HG02884 (cell line): ENCODE data around the gene SUN5.
"Not testable (repeated sequence)": the region's sequence is repeated elsewhere in the genome, so short reads cannot be mapped to it uniquely, and the experiment has no call there.

Experiments used
- ATAC-seq: cut with Tn5 transposase; IDR thresholded peaks from one replicate; pipeline ENCODE4 v1.9.1; 2021; ENCODE audit warnings: mild to moderate bottlenecking, moderate library complexity; ENCODE audit not compliant: unreplicated experiment

SUN5 gene

DNA sequence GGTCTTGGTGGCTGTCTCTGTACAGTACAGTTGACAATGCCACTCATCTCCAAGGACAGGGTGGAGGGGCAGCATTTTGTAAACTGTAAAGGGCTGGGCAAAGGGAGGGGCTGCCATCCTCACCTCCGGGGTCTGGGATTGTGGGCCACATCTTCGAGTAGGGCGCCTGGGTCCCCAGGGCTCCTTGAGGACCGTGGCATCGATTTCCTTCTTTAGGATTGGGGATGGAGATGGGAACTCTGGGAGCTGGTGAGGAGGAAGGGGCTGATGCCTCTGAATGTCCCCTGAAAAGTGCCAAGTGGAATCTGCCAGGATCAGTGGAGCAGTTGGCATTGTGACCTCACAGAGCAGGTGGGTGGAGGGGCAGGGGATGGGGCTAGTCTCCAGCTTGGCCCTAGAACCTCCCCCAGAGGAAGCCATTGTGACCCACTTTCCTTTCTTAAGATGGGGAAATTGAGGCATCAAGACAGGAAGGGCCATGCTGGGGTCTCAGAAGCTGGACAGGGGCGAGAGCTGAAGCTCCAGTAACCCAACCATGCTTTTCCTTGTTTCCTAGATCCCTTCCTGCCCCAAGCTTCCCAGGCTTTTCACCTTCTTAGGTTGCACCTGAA, at the start of gene SUN5:
Gene SUN5, minus strand, starts transcription at position 293 of the 611 bp plus-strand sequence. Its CDS starts 93 bp downstream, at position 200.
- no peak for ATAC-seq

GRCh38 chr20:33053291-33054106, 49.3 kb upstream of the SUN5 start, which contains the start of gene BPIFB3:
Gene BPIFB3, plus strand, starts transcription at chr20:33053903. Its CDS starts 1,533 bp downstream, at chr20:33055436.
- no peak for ATAC-seq

GRCh38 chr20:33051333-33051732, 47.1 kb upstream of the SUN5 start:
- ATAC-seq: no peak

DNA sequence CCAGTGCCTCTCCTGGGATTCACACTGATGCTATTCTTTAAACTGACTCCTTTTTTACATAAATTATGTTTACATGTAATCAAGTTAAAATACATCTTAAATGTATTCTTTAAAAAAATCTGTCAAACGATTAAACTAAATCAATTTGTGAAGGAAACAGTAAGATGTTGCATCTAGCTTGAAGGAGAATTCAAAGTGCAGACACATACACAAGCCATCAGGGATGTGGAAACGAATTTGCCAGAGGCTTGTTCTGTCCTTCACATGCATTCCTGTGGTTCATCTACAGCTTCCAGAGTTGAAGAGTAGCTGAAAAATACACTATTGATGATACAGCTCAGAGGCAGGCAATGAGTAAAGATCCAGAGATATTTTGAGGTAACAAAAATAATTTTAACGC, 42.2 kb upstream of the SUN5 start:
- no peak for ATAC-seq

DNA sequence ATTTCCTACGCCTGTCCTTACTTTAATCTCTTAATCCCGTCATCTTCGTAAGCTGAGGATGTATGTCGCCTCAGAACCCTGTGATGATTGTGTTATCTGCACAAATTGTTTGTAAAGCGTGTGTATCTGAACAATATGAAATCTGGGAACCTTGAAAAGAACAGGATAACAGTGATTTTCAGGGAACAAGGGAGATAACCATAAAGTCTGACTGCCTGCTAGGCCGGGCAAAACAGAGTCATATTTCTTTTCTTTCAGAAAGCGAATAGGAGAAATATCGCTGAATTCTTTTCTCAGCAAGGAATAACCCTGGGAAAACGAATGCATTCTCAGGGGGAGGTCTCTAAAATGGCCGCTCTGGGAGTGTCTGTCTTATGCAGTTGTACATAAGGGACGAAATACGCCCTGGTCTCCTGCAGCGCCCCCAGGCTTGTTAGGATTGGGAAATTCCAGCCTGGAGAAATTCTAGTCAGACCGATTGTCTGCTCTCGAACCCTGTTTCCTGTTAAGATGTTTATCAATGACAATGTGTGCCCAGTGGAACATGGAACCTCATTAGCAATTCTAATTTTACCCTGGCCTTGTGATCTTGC, 41.0 kb upstream of the SUN5 start:
- not testable (repeated sequence) for ATAC-seq

DNA sequence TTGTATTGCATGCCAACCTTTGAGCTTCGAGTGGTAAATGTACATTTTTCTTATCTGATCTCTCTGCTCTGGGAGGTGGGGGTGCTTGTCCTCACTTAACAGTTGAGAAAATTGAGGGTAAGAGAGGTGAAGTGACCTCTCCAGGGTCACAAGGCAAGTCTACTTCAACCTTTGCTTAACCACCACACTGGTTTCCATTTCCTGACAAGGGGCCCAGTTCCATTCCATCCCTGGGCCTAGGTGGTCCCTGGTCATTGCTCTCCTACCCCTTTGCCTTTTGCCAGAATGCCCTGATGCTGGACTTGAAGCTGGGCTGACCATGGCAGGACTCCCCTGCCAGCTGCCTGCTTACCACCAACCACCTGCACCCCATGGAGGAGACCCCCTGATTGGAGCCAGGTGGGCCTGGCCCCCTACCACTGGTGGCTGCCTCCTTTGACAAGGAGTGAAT, 39.5 kb upstream of the SUN5 start:
- no peak for ATAC-seq

- no peak for ATAC-seq
Observed at GRCh38 chr20:33042983-33043730, 38.9 kb upstream of the SUN5 start.

- no peak for ATAC-seq
Observed at GRCh38 chr20:33042430-33042829, 38.2 kb upstream of the SUN5 start.

- ATAC-seq: no peak
Observed at GRCh38 chr20:33038243-33038642, 34.0 kb upstream of the SUN5 start.

GRCh38 chr20:33037456-33037855, 33.2 kb upstream of the SUN5 start:
- ATAC-seq: no peak

DNA sequence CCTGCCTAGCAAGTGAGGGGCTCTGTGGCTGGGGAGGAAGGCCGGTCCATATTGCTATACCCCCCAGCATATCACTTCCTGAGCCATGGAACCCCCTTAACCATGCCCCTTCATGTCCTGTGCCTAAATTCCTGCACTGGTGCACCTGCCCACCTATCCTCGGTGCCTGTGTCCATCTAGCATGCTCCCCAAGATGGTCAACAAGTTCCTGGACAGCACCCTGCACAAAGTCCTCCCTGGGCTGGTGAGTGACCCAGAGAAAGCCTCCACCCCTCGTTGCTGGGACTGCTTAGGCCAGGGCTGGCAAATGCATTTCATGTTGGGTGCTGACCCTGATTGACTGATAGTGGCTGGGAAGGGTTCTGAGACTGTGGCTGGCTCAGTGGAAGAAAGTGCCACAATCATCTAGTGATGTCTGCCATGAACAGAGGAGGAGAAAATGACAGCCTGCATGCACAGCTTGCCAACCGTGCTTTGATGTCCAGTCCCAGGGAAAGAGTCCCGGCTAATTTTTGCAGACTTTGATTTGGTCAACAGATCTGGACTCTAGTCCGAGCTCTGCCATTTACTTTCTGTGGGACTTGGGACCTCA, 30.8 kb upstream of the SUN5 start:
- ATAC-seq: no peak

DNA sequence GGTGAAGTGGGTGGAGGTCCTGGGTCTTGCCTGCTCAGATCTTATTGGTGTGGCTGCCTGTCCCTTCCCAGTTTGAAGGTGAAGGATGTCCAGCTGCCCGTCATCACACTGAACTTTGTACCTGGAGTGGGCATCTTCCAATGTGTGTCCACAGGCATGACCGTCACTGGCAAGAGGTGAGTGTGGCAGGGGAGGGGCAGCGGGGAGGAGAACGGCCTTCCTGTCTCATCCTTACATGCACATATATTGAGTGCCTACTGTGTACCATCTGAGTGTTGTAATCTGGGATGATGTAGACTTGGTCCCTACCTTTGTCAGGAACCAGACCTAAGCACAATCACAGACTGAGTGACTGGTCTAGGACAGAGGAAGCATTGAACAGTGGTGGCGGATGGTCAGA, 29.9 kb upstream of the SUN5 start:
- no peak for ATAC-seq

DNA sequence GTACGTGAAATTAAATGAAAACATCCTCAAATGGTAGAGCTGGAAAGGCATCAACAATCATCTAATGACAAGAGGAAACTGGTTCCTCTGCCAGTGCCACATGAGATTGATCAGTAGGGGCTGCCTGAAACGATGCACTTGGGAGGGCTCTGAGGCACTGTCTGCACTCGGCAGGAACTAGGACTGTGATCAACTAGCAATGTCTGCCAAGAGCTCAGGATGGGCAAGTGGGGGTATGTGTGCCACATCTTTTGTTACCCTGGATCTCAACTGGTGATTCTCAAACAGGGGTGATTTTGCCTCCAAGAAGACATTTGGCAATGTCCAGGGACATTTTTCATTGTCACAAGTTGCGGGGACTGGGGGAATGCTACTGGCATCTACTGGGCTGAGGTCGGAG, 29.1 kb upstream of the SUN5 start:
- no peak for ATAC-seq

DNA sequence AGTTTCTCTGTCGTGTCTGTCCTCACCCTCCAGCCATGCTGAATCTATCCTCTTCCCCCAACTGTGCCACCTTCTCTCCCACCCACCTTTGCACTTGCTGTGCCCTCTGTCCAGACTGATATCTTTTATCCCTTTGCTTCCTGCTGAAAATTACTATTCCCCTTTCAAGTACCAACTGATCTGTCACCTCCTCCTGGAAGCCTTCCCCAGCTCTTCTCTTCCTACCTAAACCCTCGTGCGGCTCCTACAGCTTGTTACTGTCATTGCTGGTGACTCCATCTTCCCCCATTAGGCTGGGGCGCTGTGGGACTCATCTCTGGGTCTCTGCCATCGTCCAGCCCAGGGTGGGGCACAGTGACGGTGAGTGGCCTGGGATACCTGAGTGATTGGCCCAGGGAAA, 28.3 kb upstream of the SUN5 start:
- ATAC-seq: no peak

GRCh38 chr20:33031531-33031930, 27.3 kb upstream of the SUN5 start, which contains the start of gene BPIFB6:
Gene BPIFB6, plus strand, starts transcription at chr20:33031648. Its CDS starts 0 bp downstream, at chr20:33031648.
- ATAC-seq: no peak

DNA sequence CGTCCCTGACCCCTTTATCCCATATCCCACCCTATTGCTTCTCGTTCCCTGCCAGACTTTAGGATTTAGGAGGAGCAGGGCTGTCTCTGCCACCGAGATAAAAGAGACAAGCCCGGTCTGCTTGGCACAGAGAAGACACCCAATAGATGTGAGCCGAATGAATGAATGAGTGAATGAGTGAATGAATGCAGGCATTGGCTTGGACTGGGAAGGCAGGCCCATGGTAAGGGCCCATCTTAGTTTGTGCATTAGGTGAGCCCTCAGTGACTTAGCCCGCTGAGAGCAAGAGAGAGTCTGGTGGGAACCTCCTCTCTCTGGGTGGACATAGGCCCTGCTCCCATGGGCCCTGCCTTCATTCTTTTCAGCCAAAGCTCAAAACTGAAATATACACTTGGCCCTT, 26.3 kb upstream of the SUN5 start:
- no peak for ATAC-seq

DNA sequence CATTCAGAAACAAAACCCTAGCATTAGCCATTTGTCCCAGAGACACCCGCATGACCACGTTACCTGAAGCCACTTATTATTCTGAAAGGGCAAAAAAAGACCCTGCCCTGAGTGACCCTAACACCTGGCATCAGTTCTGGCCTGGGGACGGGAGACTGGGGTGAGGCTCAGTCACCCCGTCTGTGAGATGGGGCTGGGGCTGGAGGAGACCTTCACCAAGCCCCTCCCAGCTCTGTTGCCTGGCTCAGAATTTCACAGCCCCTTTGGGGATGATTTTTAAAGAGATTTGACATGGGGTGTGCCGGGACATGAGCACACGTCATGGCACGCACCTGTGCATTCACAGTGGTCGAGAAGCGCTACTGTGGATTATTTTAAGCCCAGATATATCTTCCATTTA, 25.8 kb upstream of the SUN5 start:
- no peak for ATAC-seq

DNA sequence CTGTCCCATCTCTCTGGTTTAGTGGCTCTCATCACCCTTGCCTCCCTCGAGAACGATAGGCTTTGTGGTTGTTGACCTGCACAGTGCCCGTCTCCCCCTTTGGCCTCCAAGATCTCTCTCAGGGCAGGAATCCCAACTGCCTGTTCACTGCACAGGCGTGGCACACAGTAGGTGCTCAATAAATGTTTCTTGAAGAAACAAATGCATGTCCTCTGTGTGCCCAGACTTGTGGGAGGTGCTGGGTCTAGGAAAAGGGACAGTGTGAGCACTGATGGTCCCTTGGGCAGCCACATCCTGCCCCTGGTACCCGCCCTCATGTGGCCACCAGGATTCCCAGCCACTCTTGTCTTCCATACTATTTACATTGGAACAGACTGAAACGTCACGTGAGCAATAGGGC, 24.6 kb upstream of the SUN5 start:
- ATAC-seq: no peak

GRCh38 chr20:33027769-33028751, 23.8 kb upstream of the SUN5 start:
- no peak for ATAC-seq
